ENCODE measurements around the gene VEZF1. TPM values are rescaled to one million over a fixed set of nuclear protein-coding genes. Genes with fewer than 3 reads are reported as not detected.

The VEZF1 gene
- polyA plus RNA-seq, 3 donors = 28.3 to 40.1 (median 29.0) TPM

DNA sequence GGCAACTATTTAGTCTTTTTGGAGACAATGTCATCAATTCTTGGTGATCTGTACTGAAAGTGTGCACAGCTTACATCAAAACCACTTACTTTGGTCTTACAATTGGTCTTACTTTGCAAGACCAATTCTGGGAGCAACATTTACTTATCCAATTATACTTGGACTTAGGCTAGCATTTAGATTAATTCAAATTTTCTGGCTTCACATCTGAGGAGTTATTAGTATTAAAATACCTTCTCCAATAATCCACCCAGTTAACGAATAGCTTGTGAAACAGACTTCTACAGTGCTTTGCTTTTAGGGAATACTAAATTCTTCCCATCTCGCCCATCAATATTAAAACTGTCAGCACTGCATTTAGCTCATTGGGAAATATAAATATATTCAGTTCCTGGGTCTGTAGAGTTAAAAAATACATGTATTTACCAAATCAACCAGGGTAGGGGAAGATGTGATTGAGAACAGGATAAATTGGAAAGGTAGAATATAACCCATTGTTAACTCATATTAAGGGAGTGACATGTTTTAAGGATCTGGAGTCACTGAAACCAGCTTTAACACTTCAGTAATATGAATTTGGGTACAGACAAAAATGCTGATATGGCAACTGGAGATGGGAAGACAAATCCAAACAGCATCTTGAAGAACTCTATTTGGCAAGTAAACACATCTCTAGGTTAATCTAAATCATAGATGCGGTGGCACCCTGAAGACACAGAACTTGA lies 9.2 kb upstream of the VEZF1 start:
- Histone ChIP-seq H3K9ac (ENCODE audit: insufficient read depth, low read length, poor library complexity, severe bottlenecking) (no peak overlapping the region), H3K27ac (ENCODE audit: low read depth in 1 of 2, low read length in 2 of 2) (no peak overlapping the region), H3K4me2 (replicated peaks; ENCODE audit: extremely low read depth, low read length, poor library complexity, severe bottlenecking) (no peak overlapping the region), H4K20me1 (ENCODE audit: insufficient read depth, low read length) (peaks cover 45% of the 10 kb centered on the region), H3K27me3 (ENCODE audit: control insufficient read depth in 2 of 2, insufficient read depth in 2 of 2, low read length in 2 of 2) (no peaks in the 10 kb centered on the region), H3K4me3 (replicated peaks in 1 of 3; ENCODE audit: low read depth in 2 of 3, low read length in 3 of 3) (no peak overlapping the region), H2AFZ (ENCODE audit: insufficient read depth, low read depth, low read length, poor library complexity, severe bottlenecking) (no peak overlapping the region), H3K79me2 (ENCODE audit: insufficient read depth, low read length) (peaks cover 14% of the 10 kb centered on the region), H3K36me3 (replicated peaks in 1 of 2; ENCODE audit: control insufficient read depth in 1 of 2, insufficient read depth in 2 of 2, low read length in 2 of 2) (peaks cover 12 to 47% of the 10 kb centered on the region in 2 donors), H3K4me1 (ENCODE audit: control insufficient read depth in 1 of 2, insufficient read depth in 2 of 2, low read length in 2 of 2) (peaks cover 13 to 20% of the 10 kb centered on the region in 2 donors), H3K9me3 (replicated peaks in 1 of 2; ENCODE audit: control insufficient read depth in 1 of 2, insufficient read depth in 1 of 2, low read length in 2 of 2) (no peaks in the 10 kb centered on the region)
- Mint-ChIP-seq H3K27me3 (ENCODE audit: low read depth in 3 of 3) (no peaks in the 10 kb centered on the region), H3K4me1 (peaks cover 26% of the 10 kb centered on the region), H3K4me3 (no peak overlapping the region), H3K36me3 (peaks cover 21 to 23% of the 10 kb centered on the region in 2 donors), H3K9me3 (no peaks in the 10 kb centered on the region), H3K27ac (no peak overlapping the region)
- TF ChIP-seq, protein P1, sequence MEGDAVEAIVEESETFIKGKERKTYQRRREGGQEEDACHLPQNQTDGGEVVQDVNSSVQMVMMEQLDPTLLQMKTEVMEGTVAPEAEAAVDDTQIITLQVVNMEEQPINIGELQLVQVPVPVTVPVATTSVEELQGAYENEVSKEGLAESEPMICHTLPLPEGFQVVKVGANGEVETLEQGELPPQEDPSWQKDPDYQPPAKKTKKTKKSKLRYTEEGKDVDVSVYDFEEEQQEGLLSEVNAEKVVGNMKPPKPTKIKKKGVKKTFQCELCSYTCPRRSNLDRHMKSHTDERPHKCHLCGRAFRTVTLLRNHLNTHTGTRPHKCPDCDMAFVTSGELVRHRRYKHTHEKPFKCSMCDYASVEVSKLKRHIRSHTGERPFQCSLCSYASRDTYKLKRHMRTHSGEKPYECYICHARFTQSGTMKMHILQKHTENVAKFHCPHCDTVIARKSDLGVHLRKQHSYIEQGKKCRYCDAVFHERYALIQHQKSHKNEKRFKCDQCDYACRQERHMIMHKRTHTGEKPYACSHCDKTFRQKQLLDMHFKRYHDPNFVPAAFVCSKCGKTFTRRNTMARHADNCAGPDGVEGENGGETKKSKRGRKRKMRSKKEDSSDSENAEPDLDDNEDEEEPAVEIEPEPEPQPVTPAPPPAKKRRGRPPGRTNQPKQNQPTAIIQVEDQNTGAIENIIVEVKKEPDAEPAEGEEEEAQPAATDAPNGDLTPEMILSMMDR (IDR thresholded peaks at IDR 0.05) = no peak
- no CpG with 5 or more reads among the region's 3 CpGs for WGBS (ENCODE audit: insufficient coverage)
- DNase-seq = no peak
- intact Hi-C loops (cut with micrococcal nuclease) = loop anchor here in 1 of 2 donors (5.0 kb wide), 1 partner anchor 140 kb away; no protein-coding TSS in a partner anchor

DNA sequence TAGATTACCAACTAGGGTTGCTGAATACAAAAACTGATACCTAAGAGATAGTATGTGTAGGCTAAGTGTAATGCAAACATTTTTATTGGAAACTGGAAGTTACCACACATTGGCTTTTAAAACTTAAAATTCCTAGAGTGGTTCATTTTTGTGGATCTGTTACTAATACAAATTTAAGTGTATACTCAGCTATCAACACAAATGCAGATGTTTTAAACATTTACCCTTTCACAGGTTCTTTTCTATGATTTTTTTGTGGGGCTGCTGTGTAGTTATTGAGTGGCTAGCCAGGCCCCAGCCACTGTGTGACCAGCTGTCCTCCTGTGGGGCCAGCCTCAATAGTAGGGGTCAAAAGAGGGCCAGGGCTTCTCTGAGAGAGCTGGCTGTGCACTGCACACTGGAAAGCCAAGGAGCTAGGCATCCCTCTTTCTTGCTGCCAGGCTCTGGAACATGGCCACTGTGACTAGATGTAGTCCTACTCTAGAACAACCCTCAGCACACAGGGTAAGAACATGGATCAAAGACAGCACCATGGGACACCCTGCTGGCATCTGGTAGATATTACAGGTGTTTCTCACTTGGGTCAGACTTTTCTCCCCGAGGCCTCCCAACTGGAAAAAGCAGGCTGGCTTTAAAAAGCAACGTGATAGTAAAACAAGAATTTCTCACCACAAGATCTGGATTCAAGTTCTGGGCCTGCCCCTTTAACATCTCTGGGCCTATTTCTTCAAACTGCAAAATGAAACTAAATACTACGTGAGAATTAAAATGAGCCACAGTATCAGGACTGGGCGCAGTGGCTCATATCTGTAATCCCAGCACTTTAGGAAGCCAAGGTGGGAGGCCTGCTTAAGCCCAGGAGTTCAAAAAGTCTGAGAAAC lies 7.3 kb upstream of the VEZF1 start:
- Histone ChIP-seq H2AFZ (ENCODE audit: insufficient read depth, low read depth, low read length, poor library complexity, severe bottlenecking) (no peak overlapping the region), H3K4me2 (replicated peaks; ENCODE audit: extremely low read depth, low read length, poor library complexity, severe bottlenecking) (no peak overlapping the region), H4K20me1 (ENCODE audit: insufficient read depth, low read length) (peaks cover 26% of the 10 kb centered on the region), H3K27ac (ENCODE audit: low read depth in 1 of 2, low read length in 2 of 2) (no peak overlapping the region), H3K4me3 (replicated peaks in 1 of 3; ENCODE audit: low read depth in 2 of 3, low read length in 3 of 3) (no peak overlapping the region), H3K9me3 (replicated peaks in 1 of 2; ENCODE audit: control insufficient read depth in 1 of 2, insufficient read depth in 1 of 2, low read length in 2 of 2) (no peaks in the 10 kb centered on the region), H3K79me2 (ENCODE audit: insufficient read depth, low read length) (peaks cover 6% of the 10 kb centered on the region), H3K9ac (ENCODE audit: insufficient read depth, low read length, poor library complexity, severe bottlenecking) (no peak overlapping the region), H3K27me3 (ENCODE audit: control insufficient read depth in 2 of 2, insufficient read depth in 2 of 2, low read length in 2 of 2) (no peaks in the 10 kb centered on the region), H3K4me1 (ENCODE audit: control insufficient read depth in 1 of 2, insufficient read depth in 2 of 2, low read length in 2 of 2) (peaks cover 13 to 20% of the 10 kb centered on the region in 2 donors), H3K36me3 (replicated peaks in 1 of 2; ENCODE audit: control insufficient read depth in 1 of 2, insufficient read depth in 2 of 2, low read length in 2 of 2) (peaks cover 0 to 27% of the 10 kb centered on the region in 2 donors)
- 38% methylated on average over 4 of the region's 4 CpGs for WGBS (ENCODE audit: insufficient coverage)
- peaks cover 13 to 20% of the 10 kb centered on the region in 2 donors for H3K36me3 Mint-ChIP-seq
- peak overlapping the region in 1 of 2 donors; percentile 23 for H3K4me3 Mint-ChIP-seq
- peaks cover 26% of the 10 kb centered on the region for H3K4me1 Mint-ChIP-seq
- no peaks in the 10 kb centered on the region for H3K27me3 Mint-ChIP-seq (ENCODE audit: low read depth in 3 of 3)
- no peaks in the 10 kb centered on the region for H3K9me3 Mint-ChIP-seq
- peak overlapping the region in 1 of 7 donors; percentile 23 for H3K27ac Mint-ChIP-seq
- TF ChIP-seq, protein P1 (IDR thresholded peaks at IDR 0.05) = peak; percentile 89
- intact Hi-C loops (cut with micrococcal nuclease) = loop anchor here (2.0 to 5.0 kb wide), 2 partner anchors 137 to 138 kb away; no protein-coding TSS in a partner anchor
- peak; percentile 59 to 73 (median 70) for DNase-seq
